Mesothelial cell of epicardium (in vitro differentiated cells): ENCODE results near the gene RAB40C. TPM values are rescaled to one million over a fixed set of nuclear protein-coding genes. Genes with fewer than 3 reads are reported as not detected.

Experiments used
- DNase-seq, 2 experiments: peaks; one replicate each; pipeline ENCODE4 v3.0.0; 2021; ENCODE audit warnings: low spot score in 2 of 2; ENCODE audit not compliant: unreplicated experiment in 2 of 2
- H3K27ac Mint-ChIP-seq: 2 replicates; pipeline ENCODE4 v1.8.0; 2021; ENCODE audit warnings: mixed read lengths
- H3K27me3 Mint-ChIP-seq: 2 replicates; pipeline ENCODE4 v1.8.0; 2021; ENCODE audit warnings: low read depth, mixed read lengths
- H3K36me3 Mint-ChIP-seq: 2 replicates; pipeline ENCODE4 v1.8.0; 2021; ENCODE audit warnings: mixed read lengths
- H3K4me1 Mint-ChIP-seq: 2 replicates; pipeline ENCODE4 v1.8.0; 2021; ENCODE audit warnings: mixed read lengths
- H3K4me3 Mint-ChIP-seq: 2 replicates; pipeline ENCODE4 v1.8.0; 2021; ENCODE audit warnings: mild to moderate bottlenecking, moderate library complexity, mixed read lengths
- H3K9me3 Mint-ChIP-seq: 2 replicates; pipeline ENCODE4 v1.8.0; 2021; ENCODE audit warnings: mixed read lengths
- total RNA-seq: library from RNA; stranded (reverse); gene quantifications from 3 replicates; pipeline ENCODE4 v1.2.1, GENCODE V29; 2021
- TF ChIP-seq, protein P1 (sequence below): fragments of 200-600 bp; sonication (generic); IDR thresholded peaks from one replicate; pipeline ENCODE4 v1.5.0; 2021; ENCODE audit warnings: antibody characterized with exemption; ENCODE audit not compliant: unreplicated experiment

Gene RAB40C
- total RNA-seq, 1 donor from 2014 or later = 25.5 TPM

GRCh38 chr16:561413-561794 lies 28.5 kb upstream of the RAB40C start:
- DNase-seq = no peak
- no peak overlapping the region for H3K27ac Mint-ChIP-seq
- TF ChIP-seq, protein P1, sequence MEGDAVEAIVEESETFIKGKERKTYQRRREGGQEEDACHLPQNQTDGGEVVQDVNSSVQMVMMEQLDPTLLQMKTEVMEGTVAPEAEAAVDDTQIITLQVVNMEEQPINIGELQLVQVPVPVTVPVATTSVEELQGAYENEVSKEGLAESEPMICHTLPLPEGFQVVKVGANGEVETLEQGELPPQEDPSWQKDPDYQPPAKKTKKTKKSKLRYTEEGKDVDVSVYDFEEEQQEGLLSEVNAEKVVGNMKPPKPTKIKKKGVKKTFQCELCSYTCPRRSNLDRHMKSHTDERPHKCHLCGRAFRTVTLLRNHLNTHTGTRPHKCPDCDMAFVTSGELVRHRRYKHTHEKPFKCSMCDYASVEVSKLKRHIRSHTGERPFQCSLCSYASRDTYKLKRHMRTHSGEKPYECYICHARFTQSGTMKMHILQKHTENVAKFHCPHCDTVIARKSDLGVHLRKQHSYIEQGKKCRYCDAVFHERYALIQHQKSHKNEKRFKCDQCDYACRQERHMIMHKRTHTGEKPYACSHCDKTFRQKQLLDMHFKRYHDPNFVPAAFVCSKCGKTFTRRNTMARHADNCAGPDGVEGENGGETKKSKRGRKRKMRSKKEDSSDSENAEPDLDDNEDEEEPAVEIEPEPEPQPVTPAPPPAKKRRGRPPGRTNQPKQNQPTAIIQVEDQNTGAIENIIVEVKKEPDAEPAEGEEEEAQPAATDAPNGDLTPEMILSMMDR = no peak
- H3K4me1 Mint-ChIP-seq = peaks cover 11% of the 10 kb centered on the region
- H3K4me3 Mint-ChIP-seq = no peak overlapping the region
- H3K9me3 Mint-ChIP-seq = no peaks in the 10 kb centered on the region
- H3K27me3 Mint-ChIP-seq = peaks cover 46% of the 10 kb centered on the region
- H3K36me3 Mint-ChIP-seq = no peaks in the 10 kb centered on the region

DNA sequence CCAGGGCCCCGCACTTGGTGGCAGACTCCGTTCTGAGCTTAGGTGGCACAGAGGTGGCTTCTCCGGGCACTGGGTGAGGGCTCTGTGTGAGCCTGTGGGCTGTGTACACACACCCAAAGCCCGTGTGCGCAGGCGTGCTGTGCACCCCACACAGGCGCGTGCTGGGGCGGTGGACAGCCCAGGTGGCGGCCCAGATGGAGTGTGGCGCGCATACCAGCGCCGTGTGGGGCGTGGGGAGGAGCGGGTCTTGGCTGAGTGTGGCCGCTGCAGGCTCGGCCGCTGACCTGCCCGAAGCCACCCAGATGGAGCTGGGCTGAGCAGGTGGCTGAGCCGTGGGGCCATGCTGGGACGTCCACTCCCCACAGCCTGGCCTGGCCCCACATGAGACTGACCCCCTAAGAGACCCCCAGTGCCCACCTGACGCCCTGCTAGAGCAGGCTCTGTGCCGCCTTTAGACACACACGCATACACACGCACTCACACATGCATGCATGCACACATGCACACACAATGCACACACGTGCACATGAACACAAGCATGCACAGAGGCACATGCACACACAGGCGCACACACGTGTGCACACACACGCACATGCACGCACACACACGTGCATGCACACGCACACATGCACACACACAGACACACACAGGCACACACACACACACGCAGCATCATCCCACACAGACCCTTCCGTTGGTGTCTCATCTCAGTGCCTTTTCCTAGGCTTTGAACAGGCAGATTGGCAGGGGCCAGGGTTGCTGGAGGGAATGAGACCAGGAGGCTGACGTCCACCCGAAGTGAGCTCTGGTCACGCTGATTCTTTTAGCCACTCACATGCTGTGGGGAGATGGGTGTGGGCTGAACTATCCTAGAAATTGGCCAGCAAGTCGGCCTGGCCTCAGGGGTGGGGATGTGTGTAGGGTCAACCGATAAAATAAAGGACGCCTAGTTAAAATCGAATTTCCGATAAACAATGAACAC lies 27.6 kb upstream of the RAB40C start:
- TF ChIP-seq, protein P1 = no peak
- DNase-seq = no peak
- Mint-ChIP-seq H3K27me3 (peaks cover 43% of the 10 kb centered on the region), H3K4me3 (no peak overlapping the region), H3K36me3 (no peaks in the 10 kb centered on the region), H3K27ac (no peak overlapping the region), H3K4me1 (peaks cover 19% of the 10 kb centered on the region), H3K9me3 (no peaks in the 10 kb centered on the region)

DNA sequence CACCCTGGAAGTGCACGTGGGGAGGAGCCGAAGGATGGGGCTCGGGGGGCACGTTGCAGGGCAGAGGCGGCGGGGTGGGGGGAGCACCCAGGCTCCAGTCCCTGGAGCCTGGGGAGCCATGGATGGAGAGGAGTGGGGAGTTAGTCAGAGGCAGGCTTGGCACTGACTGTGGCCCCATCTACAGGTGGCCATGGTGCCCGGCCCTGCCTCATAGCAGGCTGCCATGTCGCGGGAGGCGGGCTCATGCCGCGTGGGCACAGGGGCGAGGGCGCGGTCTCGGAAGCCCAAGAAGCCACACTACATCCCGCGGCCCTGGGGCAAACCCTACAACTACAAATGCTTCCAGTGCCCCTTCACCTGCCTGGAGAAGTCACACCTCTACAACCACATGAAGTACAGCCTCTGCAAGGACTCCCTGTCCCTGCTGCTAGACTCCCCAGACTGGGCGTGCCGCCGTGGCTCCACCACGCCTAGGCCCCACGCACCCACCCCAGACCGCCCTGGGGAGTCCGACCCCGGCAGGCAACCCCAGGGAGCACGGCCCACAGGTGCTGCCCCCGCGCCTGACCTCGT lies 26.7 kb upstream of the RAB40C start:
- TF ChIP-seq, protein P1 = no peak
- Mint-ChIP-seq H3K9me3 (no peaks in the 10 kb centered on the region), H3K4me1 (peaks cover 19% of the 10 kb centered on the region), H3K27ac (no peak overlapping the region), H3K4me3 (no peak overlapping the region), H3K36me3 (no peaks in the 10 kb centered on the region), H3K27me3 (peaks cover 34% of the 10 kb centered on the region)
- no peak for DNase-seq

DNA sequence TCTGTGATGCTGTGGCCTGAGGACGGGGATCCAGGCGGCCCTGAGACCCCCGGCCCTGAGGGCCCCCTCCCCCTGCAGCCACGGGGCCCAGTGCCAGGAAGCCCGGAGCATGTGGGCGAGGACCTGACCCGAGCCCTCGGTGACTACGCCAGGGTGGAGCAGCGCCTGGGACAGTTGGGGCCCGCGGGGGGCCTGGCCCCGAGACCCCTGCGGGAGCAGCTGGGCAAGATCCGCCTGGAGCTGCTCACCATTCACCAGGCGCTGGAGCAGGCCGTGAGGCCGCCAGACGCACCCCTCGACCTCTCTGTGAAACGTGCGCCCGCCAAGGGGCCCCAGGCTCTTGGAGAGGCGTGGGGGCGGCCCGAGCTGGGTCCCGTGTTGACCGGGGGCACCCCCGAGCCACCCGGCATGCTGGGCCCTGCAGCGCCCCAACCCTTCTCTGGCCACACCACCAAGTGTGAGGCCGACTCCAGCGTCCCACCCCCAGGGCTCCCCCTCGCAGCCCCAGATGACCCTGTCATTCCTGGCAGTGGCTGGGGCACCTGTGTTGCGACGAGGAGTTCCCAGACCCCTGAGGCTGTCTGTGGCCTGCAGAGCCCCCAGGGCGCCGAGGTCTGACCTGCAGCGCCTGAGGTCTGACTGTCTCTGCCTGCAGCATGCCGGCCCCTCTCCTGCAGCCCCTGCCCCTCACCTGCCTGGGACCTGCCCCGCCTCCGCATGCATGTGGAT lies 25.0 kb upstream of the RAB40C start:
- no peaks in the 10 kb centered on the region for H3K9me3 Mint-ChIP-seq
- DNase-seq = no peak
- no peak overlapping the region for H3K27ac Mint-ChIP-seq
- H3K4me1 Mint-ChIP-seq = peaks cover 24% of the 10 kb centered on the region
- TF ChIP-seq, protein P1 = no peak
- no peak overlapping the region for H3K4me3 Mint-ChIP-seq
- H3K27me3 Mint-ChIP-seq = peaks cover 20% of the 10 kb centered on the region
- H3K36me3 Mint-ChIP-seq = no peaks in the 10 kb centered on the region

- H3K27ac Mint-ChIP-seq = no peak overlapping the region
- peaks cover 20% of the 10 kb centered on the region for H3K27me3 Mint-ChIP-seq
- H3K36me3 Mint-ChIP-seq = no peaks in the 10 kb centered on the region
- H3K4me1 Mint-ChIP-seq = peaks cover 25% of the 10 kb centered on the region
- TF ChIP-seq, protein P1 = no peak
- no peak for DNase-seq
- no peak overlapping the region for H3K4me3 Mint-ChIP-seq
- no peaks in the 10 kb centered on the region for H3K9me3 Mint-ChIP-seq
Observed at GRCh38 chr16:565419-566330, 24.2 kb upstream of the RAB40C start.
